IMR-90 (cell line): ENCODE measurements around the gene MYCBPAP. TPM values are rescaled to one million over a fixed set of nuclear protein-coding genes. Genes with fewer than 3 reads are reported as not detected.

ENCODE experiments used
- ATAC-seq: fragments of 200-7000 bp; cut with Tn5 transposase; 2 replicates; pipeline ENCODE4 v1.9.1; 2020; ENCODE audit warnings: low read depth, mild to moderate bottlenecking, moderate library complexity
- BruUV-seq: library from RNA; stranded (reverse); fragments of 400-500 nt; replicated peaks from 2 replicates; lab custom pipeline; 2021; lab: Mats Ljungman, UMichigan
- CTCF ChIA-PET: fragments of 300-600 bp; formaldehyde crosslinking; extraction: SDS; loops from one replicate; lab custom pipeline; 2021; ENCODE audit warnings: antibody characterized with exemption; lab: Yijun Ruan, JAX
- POLR2A ChIA-PET: fragments of 300-600 bp; sonication (Branson Sonifier 250); formaldehyde crosslinking; loops from one replicate; lab custom pipeline; 2022; ENCODE audit warnings: antibody characterized with exemption; ENCODE audit not compliant: unreplicated experiment; lab: Charles Lee
- DNase-seq: peaks from one replicate; pipeline ENCODE4 v3.0.0; 2013
- H2AFZ ChIP-seq: replicated peaks from 2 replicates; pipeline ENCODE3; 2013; ENCODE audit warnings: low read length, mild to moderate bottlenecking; ENCODE audit not compliant: poor library complexity
- H2AK5ac ChIP-seq: 2 replicates; pipeline ENCODE4 v1.6.1; 2013; ENCODE audit warnings: low read depth, low read length, inconsistent platforms
- H2AK9ac ChIP-seq: replicated peaks from 2 replicates; pipeline ENCODE3; 2013; ENCODE audit warnings: mild to moderate bottlenecking, low read depth, low read length, moderate library complexity; ENCODE audit not compliant: poor library complexity
- H2BK120ac ChIP-seq: 2 replicates; pipeline ENCODE4 v1.6.1; 2013; ENCODE audit warnings: low read depth, low read length, inconsistent platforms
- H2BK15ac ChIP-seq: 3 replicates; pipeline ENCODE4 v1.6.1; 2013; ENCODE audit warnings: low read depth, low read length, inconsistent platforms
- H2BK20ac ChIP-seq: 2 replicates; pipeline ENCODE4 v1.6.1; 2013; ENCODE audit warnings: low read depth, mild to moderate bottlenecking, inconsistent platforms, low read length, moderate library complexity
- H2BK5ac ChIP-seq: 2 replicates; pipeline ENCODE4 v1.6.1; 2013; ENCODE audit warnings: mild to moderate bottlenecking, low read depth, low read length, inconsistent platforms; ENCODE audit not compliant: poor library complexity, severe bottlenecking
- H3K14ac ChIP-seq: replicated peaks from 2 replicates; pipeline ENCODE4 v1.6.1; 2013; ENCODE audit warnings: low read depth, low read length, inconsistent platforms
- H3K18ac ChIP-seq: 2 replicates; pipeline ENCODE4 v1.6.1; 2013; ENCODE audit warnings: low read depth, low read length, control low read depth
- H3K23ac ChIP-seq: 2 replicates; pipeline ENCODE4 v1.6.1; 2013; ENCODE audit warnings: low read depth, low read length, inconsistent platforms
- H3K27ac ChIP-seq: 2 replicates; pipeline ENCODE4 v1.5.1; 2013; ENCODE audit warnings: mild to moderate bottlenecking, control low read depth, low read length; ENCODE audit not compliant: insufficient read depth
- H3K27me3 ChIP-seq: 2 replicates; pipeline ENCODE4 v1.6.1; 2013; ENCODE audit warnings: low read length; ENCODE audit not compliant: control insufficient read depth, insufficient read depth
- H3K36me3 ChIP-seq: 2 replicates; pipeline ENCODE4 v1.6.1; 2013; ENCODE audit warnings: low read length, mixed read lengths; ENCODE audit not compliant: control insufficient read depth, insufficient read depth
- H3K4ac ChIP-seq: 2 replicates; pipeline ENCODE4 v1.6.1; 2013; ENCODE audit warnings: low read depth, low read length, inconsistent platforms
- H3K4me1 ChIP-seq: 2 replicates; pipeline ENCODE4 v1.6.1; 2013; ENCODE audit warnings: low read length, mixed read lengths; ENCODE audit not compliant: control insufficient read depth, insufficient read depth
- H3K4me2 ChIP-seq: 2 replicates; pipeline ENCODE4 v1.6.1; 2013; ENCODE audit warnings: low read depth, mild to moderate bottlenecking, control low read depth, low read length, moderate library complexity
- H3K4me3 ChIP-seq: 2 replicates; pipeline ENCODE4 v1.5.1; 2013; ENCODE audit warnings: low read depth, mild to moderate bottlenecking, control low read depth, low read length, moderate library complexity; ENCODE audit not compliant: insufficient read depth
- H3K56ac ChIP-seq: 2 replicates; pipeline ENCODE4 v1.6.1; 2013; ENCODE audit warnings: low read length, inconsistent platforms; ENCODE audit not compliant: insufficient read depth; ENCODE audit errors: extremely low read depth
- H3K79me1 ChIP-seq, 2 experiments: 2 replicates each; pipeline ENCODE4 v1.6.1; 2013; ENCODE audit warnings: low read length in 2 of 2, inconsistent platforms in 1 of 2, low read depth in 1 of 2
- H3K9ac ChIP-seq: 2 replicates; pipeline ENCODE4 v1.6.1; 2013; ENCODE audit warnings: low read depth, low read length, control low read depth
- H3K9me1 ChIP-seq: 2 replicates; pipeline ENCODE4 v1.6.1; 2013; ENCODE audit warnings: low read length, inconsistent platforms; ENCODE audit not compliant: insufficient read depth
- H3K9me3 ChIP-seq: 2 replicates; pipeline ENCODE4 v1.6.1; 2013; ENCODE audit warnings: low read length; ENCODE audit not compliant: control insufficient read depth, insufficient read depth
- H4K20me1 ChIP-seq: 2 replicates; pipeline ENCODE4 v1.6.1; 2013; ENCODE audit warnings: low read length, inconsistent platforms; ENCODE audit not compliant: insufficient read depth
- H4K5ac ChIP-seq: 2 replicates; pipeline ENCODE4 v1.6.1; 2013; ENCODE audit warnings: mild to moderate bottlenecking, low read depth, low read length, control low read depth
- H4K8ac ChIP-seq, 2 experiments: 2 replicates each; pipeline ENCODE4 v1.6.1; 2013; ENCODE audit warnings: low read depth in 2 of 2, low read length in 2 of 2, control low read depth in 1 of 2, inconsistent platforms in 1 of 2
- H4K91ac ChIP-seq: 2 replicates; pipeline ENCODE4 v1.6.1; 2013; ENCODE audit warnings: low read depth, low read length, inconsistent platforms; ENCODE audit not compliant: insufficient read depth
- CHD1 ChIP-seq: IDR thresholded peaks from 2 replicates; pipeline ENCODE4 v1.6.1; 2012; ENCODE audit warnings: low read depth, low read length, improper control_type of control experiment
- MAFK ChIP-seq: IDR thresholded peaks from 2 replicates; pipeline ENCODE4 v1.6.1; 2012; ENCODE audit warnings: low read depth, low read length, improper control_type of control experiment
- RFX5 ChIP-seq: IDR thresholded peaks from 2 replicates; pipeline ENCODE4 v1.8.0; 2012; ENCODE audit warnings: low read depth, mild to moderate bottlenecking, low read length, moderate library complexity
- WGBS, 2 experiments: methylation state at CpG; one replicate each; pipeline versions ENCODE4 v1.1.5 to v1.1.7; 2013; ENCODE audit warnings: missing lambda C conversion rate in 2 of 2; ENCODE audit not compliant: insufficient read length in 1 of 2; ENCODE audit errors: extremely low coverage in 2 of 2; 5-methylcytosine and 5-hydroxymethylcytosine counted together
- dilution Hi-C: fragments of 300-500 bp; cut with HindIII; formaldehyde crosslinking; loops from one replicate; pipeline ENCODE4 v1.14.3; 2018; ENCODE audit warnings: low sequenced_read_pairs; ENCODE audit not compliant: unreplicated experiment
- in situ Hi-C: fragments of 300-500 bp; cut with MboI; formaldehyde crosslinking; loops from 3 replicates; pipeline ENCODE4 v1.14.3; 2019; ENCODE audit warnings: low sequenced_read_pairs, inconsistent platforms, mixed read lengths
- intact Hi-C: fragments of 100-400 bp; cut with micrococcal nuclease; formaldehyde crosslinking; loops from 2 replicates; pipeline ENCODE4 v1.10.0; 2022
- polyA plus RNA-seq, 3 experiments: library from polyadenylated mRNA; depleted of rRNA; stranded (reverse); fragments of >200 nt; gene quantifications; 2 replicates each; pipeline ENCODE4 v1.2.3, GENCODE V29; 2012; ENCODE audit warnings: low replicate concordance in 1 of 3
- total RNA-seq: library from RNA; depleted of rRNA; stranded (reverse); fragments of >200 nt; gene quantifications from 2 replicates; pipeline ENCODE4 v1.2.3, GENCODE V29; 2012

Gene MYCBPAP
- total and polyA plus RNA-seq, 2 of the 4 experiments (the other 2 are of a cell fraction), result 0.17 to 0.18 TPM

GRCh38 chr17:50531428-50532025 is 23.3 kb downstream of the MYCBPAP start:
- Histone ChIP-seq H3K9ac (no peak overlapping the region), H2AK9ac (no peak overlapping the region), H4K8ac (no peak overlapping the region), H3K27ac (no peak overlapping the region), H3K79me1 (no peaks in the 10 kb centered on the region), H2AK5ac (no peak overlapping the region), H4K20me1 (no peaks in the 10 kb centered on the region; the same call in 1 of the 2 replicates), H2BK5ac (no peak overlapping the region), H3K18ac (no peak overlapping the region), H3K27me3 (peaks cover 64% of the 10 kb centered on the region), H2BK120ac (no peak overlapping the region), H3K4me2 (no peak overlapping the region), H3K36me3 (no peaks in the 10 kb centered on the region), H3K4ac (no peak overlapping the region), H3K56ac (no peak overlapping the region), H2BK20ac (no peak overlapping the region), H3K9me1 (no peaks in the 10 kb centered on the region), H4K91ac (no peak overlapping the region), H3K14ac (no peak overlapping the region), H4K5ac (no peak overlapping the region), H3K23ac (no peak overlapping the region), H2AFZ (no peak overlapping the region), H3K4me1 (peaks cover 11% of the 10 kb centered on the region; the same call in 1 of the 2 replicates), H3K4me3 (no peak overlapping the region), H2BK15ac (no peak overlapping the region), H3K9me3 (no peaks in the 10 kb centered on the region)
- in situ Hi-C loops (no loop called here), intact Hi-C loops (no loop called here), dilution Hi-C loops (no loop called here)
- DNase-seq, result no peak
- no peak for ATAC-seq
- no peak for TF ChIP-seq CHD1
- no peak for TF ChIP-seq RFX5
- no peak for TF ChIP-seq MAFK
- 14% methylated on average over 1 of the region's 6 CpGs; no CpG with 5 or more reads in 1 of the 2 experiments for WGBS, 2 experiments
- ChIA-PET CTCF (interaction anchor here (0.9 kb wide), 1 partner anchor 19 kb away, joined by 4 read pairs; no protein-coding TSS in a partner anchor), POLR2A (no interaction called here)
- no TSS peak for BruUV-seq
